AG09309 (cell line): Measurements from ENCODE around the gene SNAI3.
A peak's percentile ranks its signal among the peaks of the same experiment; 100 is the strongest.

ENCODE experiments used
- DNase-seq: peaks from one replicate; pipeline ENCODE4 v3.0.0-alpha.2; 2010; ENCODE audit warnings: low read depth
- H3K4me3 ChIP-seq: 2 replicates; pipeline ENCODE4 v1.5.1; 2011; ENCODE audit warnings: mild to moderate bottlenecking, low read depth, low read length, moderate library complexity; ENCODE audit not compliant: control insufficient read depth
- TF ChIP-seq, protein P1 (sequence below): IDR thresholded peaks from 2 replicates; pipeline ENCODE4 v1.5.1; 2011; ENCODE audit warnings: mild to moderate bottlenecking, low read depth, low read length, inconsistent platforms; ENCODE audit not compliant: insufficient read depth, control insufficient read depth; ENCODE audit errors: missing control alignments

SNAI3 gene

GRCh38 chr16:88653101-88653500 lies 33.2 kb downstream of the SNAI3 start:
- TF ChIP-seq, protein P1, sequence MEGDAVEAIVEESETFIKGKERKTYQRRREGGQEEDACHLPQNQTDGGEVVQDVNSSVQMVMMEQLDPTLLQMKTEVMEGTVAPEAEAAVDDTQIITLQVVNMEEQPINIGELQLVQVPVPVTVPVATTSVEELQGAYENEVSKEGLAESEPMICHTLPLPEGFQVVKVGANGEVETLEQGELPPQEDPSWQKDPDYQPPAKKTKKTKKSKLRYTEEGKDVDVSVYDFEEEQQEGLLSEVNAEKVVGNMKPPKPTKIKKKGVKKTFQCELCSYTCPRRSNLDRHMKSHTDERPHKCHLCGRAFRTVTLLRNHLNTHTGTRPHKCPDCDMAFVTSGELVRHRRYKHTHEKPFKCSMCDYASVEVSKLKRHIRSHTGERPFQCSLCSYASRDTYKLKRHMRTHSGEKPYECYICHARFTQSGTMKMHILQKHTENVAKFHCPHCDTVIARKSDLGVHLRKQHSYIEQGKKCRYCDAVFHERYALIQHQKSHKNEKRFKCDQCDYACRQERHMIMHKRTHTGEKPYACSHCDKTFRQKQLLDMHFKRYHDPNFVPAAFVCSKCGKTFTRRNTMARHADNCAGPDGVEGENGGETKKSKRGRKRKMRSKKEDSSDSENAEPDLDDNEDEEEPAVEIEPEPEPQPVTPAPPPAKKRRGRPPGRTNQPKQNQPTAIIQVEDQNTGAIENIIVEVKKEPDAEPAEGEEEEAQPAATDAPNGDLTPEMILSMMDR, result no peak
- DNase-seq, result no peak
- no peak overlapping the region for H3K4me3 ChIP-seq

GRCh38 chr16:88652762-88653063 lies 33.6 kb downstream of the SNAI3 start:
- no peak for DNase-seq
- TF ChIP-seq, protein P1, result no peak
- no peak overlapping the region for H3K4me3 ChIP-seq

GRCh38 chr16:88651989-88652761 lies 34.1 kb downstream of the SNAI3 start:
- no peak overlapping the region for H3K4me3 ChIP-seq
- TF ChIP-seq, protein P1, result no peak
- no peak for DNase-seq

DNA sequence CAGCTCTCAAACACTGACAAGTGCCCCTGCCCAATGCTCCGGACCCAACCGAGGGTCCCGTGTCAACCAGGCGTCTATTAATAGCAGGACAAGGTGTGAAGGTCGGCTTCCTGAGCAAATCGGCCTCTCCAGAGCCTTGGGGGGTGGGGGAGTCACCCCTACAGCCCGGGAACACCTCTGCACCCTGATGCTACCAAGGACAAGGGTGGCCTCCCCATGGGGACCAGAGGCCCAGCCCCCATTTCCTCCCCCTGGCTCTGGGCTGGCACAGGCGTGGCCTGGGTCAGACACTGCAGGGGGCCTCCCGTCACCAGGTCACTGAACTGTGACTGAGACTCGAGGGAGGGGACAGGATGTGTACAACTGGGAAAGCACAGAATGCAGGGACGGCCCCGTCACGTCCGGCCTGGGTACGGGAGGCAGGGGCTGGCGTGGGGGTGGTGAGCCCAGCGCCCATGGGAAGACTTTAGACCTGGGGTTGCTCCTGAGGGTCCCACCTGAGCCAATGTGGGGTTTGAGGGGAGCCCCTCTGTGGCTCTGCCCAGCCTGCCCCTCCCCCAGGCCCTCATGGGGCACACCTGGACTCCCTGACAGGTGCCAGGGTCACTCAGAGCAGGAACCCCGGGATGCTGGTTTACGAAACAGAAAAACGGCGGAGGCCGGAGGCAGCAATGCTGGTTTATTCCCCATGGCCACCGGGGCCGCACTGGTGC lies 34.9 kb downstream of the SNAI3 start:
- peak overlapping the region; percentile 81 for H3K4me3 ChIP-seq
- TF ChIP-seq, protein P1, result no peak
- DNase-seq, result no peak

DNA sequence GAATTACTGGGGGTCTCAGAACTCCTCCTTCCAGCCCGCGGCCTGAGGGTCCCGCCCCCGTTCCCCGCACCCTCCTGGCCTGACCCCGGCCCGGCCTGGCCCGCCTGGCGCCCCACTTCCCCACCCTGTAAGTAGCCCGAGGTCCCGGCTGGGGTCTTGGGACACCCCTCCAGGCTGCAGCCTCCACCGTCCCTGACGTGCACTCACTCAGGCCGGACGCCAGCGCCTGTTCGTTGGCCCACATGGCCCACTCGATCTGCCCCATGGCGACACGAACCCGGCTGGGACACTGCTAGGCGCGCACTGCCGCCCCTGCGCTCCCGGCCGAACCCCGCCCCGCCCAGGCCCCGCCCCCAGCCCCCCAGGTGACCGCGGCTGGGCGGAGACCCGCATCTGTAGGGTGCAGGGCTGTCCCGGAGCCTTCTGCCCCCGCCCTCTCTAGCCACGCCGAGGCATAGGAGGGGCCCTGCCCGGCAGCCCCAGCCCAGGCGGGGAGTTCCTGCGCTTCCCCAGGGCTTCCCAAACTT lies 35.5 kb downstream of the SNAI3 start, which contains the start of gene CYBA:
TSS of gene CYBA (minus strand) at position 305 of the 527 bp plus-strand sequence. CDS start at position 265, 40 bp downstream.
- DNase-seq, result no peak
- TF ChIP-seq, protein P1, result no peak
- peak within 1 kb of the TSS; percentile 81 for H3K4me3 ChIP-seq

GRCh38 chr16:88649924-88650748 lies 36.2 kb downstream of the SNAI3 start:
- H3K4me3 ChIP-seq, result peak overlapping the region; percentile 81
- no peak for DNase-seq
- TF ChIP-seq, protein P1, result no peak
